ENCODE results near the gene PRKAB2.
"Not testable (repeated sequence)": the region's sequence is repeated elsewhere in the genome, so short reads cannot be mapped to it uniquely, and the experiment has no call there.

Gene PRKAB2

GRCh38 chr1:147207192-147207591 is 34.9 kb upstream of the PRKAB2 start:
- ChIA-PET CTCF (no interaction called here), POLR2A (no interaction called here)
- no peak for TF ChIP-seq CTCF (IDR thresholded peaks at IDR 0.05; ENCODE audit: control extremely low read depth, extremely low read depth, low read depth, missing control alignments)
- DNase-seq (ENCODE audit: extremely low spot score), result no peak

GRCh38 chr1:147204080-147204479 is 31.8 kb upstream of the PRKAB2 start:
- POLR2A ChIA-PET, result no interaction called here
- TF ChIP-seq CTCF (IDR thresholded peaks at IDR 0.05; ENCODE audit: control extremely low read depth, extremely low read depth, low read depth, missing control alignments), result no peak
- CTCF ChIA-PET, result no interaction called here
- no peak for DNase-seq (ENCODE audit: extremely low spot score)

GRCh38 chr1:147202576-147202975 is 30.3 kb upstream of the PRKAB2 start:
- DNase-seq (ENCODE audit: extremely low spot score), result no peak
- CTCF ChIA-PET, result interaction anchor here (2.2 kb wide), 1 partner anchor 39 kb away, joined by 8 read pairs; the partner anchor contains the start of gene CHD1L
- POLR2A ChIA-PET, result no interaction called here
- no peak for TF ChIP-seq CTCF (IDR thresholded peaks at IDR 0.05; ENCODE audit: control extremely low read depth, extremely low read depth, low read depth, missing control alignments)

- ChIA-PET POLR2A (no interaction called here), CTCF (interaction anchor here (1.4 to 2.2 kb wide), 2 partner anchors 29 to 40 kb away, joined by 4 to 8 read pairs; partner anchors contain the start of gene CHD1L)
- no peak for TF ChIP-seq CTCF (IDR thresholded peaks at IDR 0.05; ENCODE audit: control extremely low read depth, extremely low read depth, low read depth, missing control alignments)
- DNase-seq (ENCODE audit: extremely low spot score), result no peak
Measured at GRCh38 chr1:147201786-147202185, 29.5 kb upstream of the PRKAB2 start.

GRCh38 chr1:147201276-147201675 is 29.0 kb upstream of the PRKAB2 start:
- DNase-seq (ENCODE audit: extremely low spot score), result no peak
- TF ChIP-seq CTCF (IDR thresholded peaks at IDR 0.05; ENCODE audit: control extremely low read depth, extremely low read depth, low read depth, missing control alignments), result no peak
- CTCF ChIA-PET, result interaction anchor here (1.4 to 2.2 kb wide), 3 partner anchors 22 to 41 kb away, joined by 4 to 8 read pairs (median 4); partner anchors contain the start of gene CHD1L
- POLR2A ChIA-PET, result no interaction called here

GRCh38 chr1:147197324-147197723 is 25.1 kb upstream of the PRKAB2 start:
- POLR2A ChIA-PET; CTCF ChIA-PET; DNase-seq (ENCODE audit: extremely low spot score): not testable (repeated sequence)

- ChIA-PET POLR2A (no interaction called here), CTCF (no interaction called here)
- TF ChIP-seq CTCF (IDR thresholded peaks at IDR 0.05; ENCODE audit: control extremely low read depth, extremely low read depth, low read depth, missing control alignments), result no peak
Measured at GRCh38 chr1:147189514-147189913, 17.2 kb upstream of the PRKAB2 start.

More at GRCh38 chr1:147189514-147189913, 17.2 kb upstream of the PRKAB2 start:
- no peak for DNase-seq (ENCODE audit: extremely low spot score)

Measured in GM10248 (cell line).